GM19328 (cell line): ENCODE results near the gene HDGFL1.

Experiments used
- ATAC-seq: cut with Tn5 transposase; IDR thresholded peaks from one replicate; pipeline ENCODE4 v1.9.1; 2021; ENCODE audit warnings: mild to moderate bottlenecking, moderate library complexity; ENCODE audit not compliant: unreplicated experiment

The HDGFL1 gene

DNA sequence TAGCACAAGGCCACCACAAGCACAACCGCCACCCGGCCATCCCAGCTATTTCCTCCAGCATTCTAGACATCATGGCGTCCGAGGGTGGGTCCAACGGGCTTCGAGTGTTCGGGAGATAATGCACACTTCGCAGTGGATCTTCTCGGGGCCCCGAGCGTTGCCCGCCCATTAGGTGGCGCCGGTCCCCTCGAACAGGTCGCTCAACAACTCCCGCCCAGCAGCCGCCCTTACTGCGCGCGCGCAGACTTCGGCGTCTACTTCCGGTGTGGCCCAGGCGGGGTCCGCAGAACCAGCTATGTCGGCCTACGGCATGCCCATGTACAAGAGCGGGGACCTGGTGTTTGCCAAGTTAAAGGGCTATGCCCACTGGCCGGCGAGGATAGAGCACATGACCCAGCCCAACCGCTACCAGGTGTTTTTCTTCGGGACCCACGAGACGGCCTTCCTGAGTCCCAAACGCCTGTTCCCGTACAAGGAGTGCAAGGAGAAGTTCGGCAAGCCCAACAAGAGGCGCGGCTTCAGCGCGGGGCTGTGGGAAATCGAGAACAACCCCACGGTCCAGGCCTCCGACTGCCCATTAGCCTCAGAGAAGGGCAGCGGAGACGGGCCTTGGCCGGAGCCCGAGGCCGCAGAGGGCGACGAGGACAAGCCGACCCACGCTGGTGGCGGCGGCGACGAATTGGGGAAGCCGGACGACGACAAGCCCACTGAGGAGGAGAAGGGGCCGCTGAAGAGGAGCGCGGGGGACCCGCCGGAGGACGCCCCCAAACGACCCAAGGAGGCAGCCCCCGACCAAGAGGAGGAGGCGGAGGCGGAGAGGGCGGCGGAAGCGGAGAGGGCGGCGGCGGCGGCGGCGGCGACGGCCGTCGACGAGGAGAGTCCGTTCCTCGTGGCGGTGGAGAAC lies at the start of gene HDGFL1:
HDGFL1 (plus strand) TSS at position 286 of the 904 bp plus-strand sequence; CDS start at position 296, 10 bp downstream.
- ATAC-seq, result no peak

DNA sequence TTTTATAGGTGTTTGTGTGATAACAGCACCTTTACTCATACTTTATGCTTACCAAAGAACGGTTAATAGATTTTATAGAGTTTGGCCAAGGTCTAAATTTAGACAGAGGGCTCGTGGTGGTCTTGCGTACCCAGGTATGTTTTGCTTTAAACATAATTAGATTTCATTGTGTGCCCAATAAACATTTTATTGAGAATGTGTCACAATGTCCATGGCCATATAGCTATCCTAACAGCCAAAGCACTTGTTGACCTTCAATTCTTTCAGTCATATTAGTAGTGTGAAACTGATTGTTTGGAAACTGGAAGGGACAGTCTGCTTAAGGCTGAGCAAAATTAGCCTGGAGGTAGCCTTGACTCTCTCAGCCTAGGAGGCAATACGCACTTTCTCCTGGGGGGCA lies 48.3 kb upstream of the HDGFL1 start:
- ATAC-seq, result no peak

DNA sequence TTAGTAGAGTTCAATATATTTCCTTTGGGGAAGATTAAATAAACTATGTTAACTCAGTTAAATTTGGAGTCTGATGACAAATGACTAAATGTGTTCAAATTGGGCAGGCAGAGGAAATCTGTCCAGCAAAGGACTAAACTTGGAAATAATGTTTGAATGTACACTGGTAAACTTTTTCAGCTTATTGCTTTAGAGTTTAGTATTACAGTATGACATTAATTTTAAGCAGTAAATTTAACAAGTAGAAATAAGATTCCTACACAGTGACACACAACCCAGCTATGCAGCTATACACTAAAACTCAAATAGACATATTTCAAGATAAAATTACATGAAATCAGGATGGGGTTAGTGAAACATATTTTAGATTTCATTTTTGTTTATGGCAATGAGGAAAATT lies 42.6 kb upstream of the HDGFL1 start:
- no peak for ATAC-seq

DNA sequence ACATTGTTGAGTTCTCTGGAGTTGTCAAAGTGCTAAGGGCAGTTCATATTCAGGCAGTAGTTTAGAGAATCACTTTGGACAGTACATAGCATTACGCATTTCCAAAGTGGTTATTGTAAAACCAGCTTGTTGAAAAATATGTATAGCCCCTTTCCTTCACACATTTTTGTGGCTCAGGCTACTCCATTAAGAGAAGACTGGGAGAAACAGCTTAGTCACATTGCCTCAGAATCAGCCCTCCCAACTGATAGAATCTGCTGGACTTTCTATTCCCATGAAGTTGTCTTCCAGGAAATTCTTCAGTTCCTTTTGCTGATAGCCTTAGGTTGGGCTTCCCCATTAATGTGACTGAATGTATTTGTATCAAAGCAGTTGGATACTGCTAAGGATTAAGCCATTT lies 39.5 kb upstream of the HDGFL1 start:
- no peak for ATAC-seq

DNA sequence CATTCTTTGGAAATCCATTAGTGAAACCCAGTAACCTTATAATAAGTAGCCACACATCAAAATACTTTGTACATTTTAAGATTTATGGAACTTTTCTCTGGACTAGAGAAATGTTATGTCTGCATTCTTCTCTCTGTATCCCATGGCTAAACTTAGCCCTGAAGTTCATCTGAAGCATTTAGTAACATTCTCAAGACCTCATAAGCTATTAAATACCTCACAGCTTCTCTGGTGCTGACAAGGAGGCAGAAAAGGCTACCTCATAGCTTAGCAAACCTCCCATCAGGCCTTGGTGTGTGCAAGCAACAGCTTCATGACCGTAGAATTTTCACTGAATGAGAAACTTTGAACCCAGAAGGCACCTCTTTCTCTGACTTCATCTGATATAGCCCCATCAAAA lies 38.9 kb upstream of the HDGFL1 start:
- ATAC-seq, result no peak

DNA sequence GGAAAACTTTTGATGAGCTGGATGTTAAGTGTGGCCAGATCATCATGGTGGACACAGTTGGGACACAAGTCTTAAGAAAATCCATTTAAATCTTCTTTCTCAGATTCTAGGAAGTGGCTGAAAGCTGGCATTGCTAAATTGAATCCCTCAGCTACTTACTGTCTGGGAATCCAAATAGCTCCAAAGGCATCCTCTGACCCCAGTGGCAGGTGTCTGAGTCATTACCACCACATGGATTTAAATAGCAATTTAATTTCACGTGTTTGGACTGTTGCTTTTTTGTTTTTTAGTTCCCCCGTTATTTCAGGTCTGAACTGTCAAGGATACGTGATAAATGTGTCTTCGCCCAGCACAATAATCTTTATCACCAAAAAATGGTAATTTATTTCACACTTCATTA lies 33.2 kb upstream of the HDGFL1 start:
- ATAC-seq, result no peak

DNA sequence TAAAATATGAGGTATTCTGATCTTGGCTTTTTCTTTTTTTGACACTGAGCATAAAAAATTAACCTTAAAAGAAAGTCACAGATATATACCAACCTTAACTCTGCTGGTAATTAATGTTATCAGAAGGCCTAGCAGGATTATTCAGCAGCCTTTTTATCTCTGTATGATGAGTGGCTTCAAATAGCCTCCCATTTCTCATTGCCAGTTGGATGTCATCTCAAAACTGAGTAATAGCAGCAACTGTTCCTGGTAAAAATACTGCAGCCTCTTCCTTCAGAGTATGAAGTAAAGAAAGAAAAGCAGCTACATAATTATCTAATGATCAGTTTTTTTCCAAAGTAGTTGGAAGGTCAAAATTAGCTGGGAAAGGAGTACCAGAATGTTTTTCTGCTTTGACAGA lies 24.9 kb upstream of the HDGFL1 start:
- ATAC-seq, result no peak

DNA sequence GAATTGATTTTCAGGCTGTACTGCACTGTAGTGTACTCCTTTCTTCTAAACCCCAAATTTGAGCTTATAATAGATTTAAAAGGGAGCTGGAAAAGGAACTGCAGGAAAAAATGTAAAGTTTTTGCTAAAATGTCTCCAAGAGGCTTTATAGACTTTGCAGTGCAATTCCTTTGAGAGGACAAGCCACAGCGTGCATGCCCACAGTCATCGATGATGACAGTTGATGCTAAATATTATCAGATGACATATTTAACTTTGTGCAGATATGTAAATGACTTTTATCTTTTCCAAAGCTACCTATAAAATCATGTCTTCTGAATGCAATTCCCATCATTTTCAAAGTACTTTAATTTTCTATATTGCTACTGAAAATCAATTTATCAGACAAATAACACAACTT lies 24.3 kb upstream of the HDGFL1 start:
- no peak for ATAC-seq

DNA sequence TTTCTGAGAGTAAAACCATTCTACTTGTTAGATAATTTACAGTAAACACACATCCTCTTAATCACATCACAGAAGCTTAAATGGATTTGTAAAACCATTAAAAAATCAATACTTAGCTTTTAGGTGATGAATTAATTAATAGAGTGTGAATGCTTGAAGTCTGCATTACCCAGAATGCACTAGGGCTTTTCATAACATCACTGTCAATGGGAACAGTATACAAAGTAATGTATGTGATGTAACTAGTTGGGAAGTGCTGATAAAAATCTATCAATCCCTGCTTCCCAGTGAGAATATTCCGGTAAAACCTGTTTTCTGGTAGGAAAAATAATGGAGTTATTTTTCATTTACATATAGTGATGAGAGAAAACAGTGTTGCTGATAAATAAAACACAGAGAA lies 23.1 kb upstream of the HDGFL1 start:
- no peak for ATAC-seq

DNA sequence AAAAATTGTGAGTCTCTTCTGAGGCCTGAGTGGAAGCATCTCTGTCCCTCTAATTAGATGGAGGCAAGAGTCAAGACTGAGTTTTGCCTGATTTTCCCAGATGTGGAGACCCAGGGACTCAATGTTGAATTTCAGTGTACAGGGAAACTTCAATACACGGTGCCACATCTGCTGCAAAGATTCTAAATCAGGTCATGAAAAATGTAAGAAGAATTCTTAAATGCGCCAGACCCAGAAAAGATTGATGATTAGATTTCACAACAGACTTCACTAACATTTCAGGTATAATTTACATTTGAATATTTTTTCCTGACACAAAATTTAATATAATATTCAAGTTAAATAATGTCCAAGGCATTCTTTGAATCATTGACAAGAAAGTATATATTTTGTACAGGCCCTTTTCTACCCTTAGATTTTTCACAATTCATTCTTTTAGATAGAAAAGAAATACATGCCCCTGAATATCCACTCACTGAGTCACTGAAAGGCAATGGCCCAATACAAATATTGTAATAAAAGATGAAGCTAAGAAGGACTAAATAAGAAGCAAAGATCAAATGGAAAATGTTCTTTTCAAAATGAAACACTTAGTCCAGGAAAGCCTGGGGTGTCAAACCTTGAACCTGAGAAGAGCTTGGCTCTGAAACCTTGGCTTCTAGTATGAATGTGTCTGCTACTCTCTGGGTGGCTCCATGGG lies 18.2 kb upstream of the HDGFL1 start:
- ATAC-seq, result no peak

DNA sequence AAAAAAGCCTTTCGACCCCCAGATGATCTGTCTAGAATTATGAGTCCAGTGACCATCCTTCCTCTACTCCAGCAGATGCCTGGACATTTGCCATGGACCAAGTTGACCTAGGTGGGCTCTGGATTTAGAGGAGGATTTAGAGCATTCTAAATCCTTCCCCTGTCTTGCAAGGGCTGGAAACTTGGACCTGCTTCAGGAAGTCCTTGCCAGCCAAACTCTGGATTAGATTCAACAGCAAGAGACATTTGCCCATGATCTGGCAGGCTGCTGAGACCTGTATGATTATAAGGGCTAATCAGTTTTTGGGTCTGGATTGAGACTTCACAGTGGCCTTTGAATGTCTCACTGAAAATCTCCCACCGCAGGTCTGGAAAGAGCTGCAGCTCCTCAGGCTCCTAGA lies 13.1 kb upstream of the HDGFL1 start:
- no peak for ATAC-seq

DNA sequence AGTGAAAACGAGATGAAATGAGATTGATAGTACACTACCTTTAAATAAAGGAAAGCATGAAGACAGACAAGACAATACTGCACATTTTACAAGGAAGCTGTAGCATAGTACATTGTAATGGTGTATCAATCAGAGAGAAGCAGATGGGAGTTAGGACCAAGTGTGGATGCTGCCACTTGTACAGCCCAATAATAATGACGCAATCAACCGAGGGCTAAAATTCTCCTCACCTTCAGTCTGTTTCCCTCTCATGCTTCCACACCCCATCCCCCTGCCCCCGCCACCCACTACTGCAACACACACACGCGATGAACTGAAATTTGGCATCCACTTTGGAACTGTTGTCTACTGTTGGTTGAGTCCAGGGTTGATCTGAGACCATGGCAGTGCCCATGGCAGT lies 12.4 kb upstream of the HDGFL1 start:
- no peak for ATAC-seq

DNA sequence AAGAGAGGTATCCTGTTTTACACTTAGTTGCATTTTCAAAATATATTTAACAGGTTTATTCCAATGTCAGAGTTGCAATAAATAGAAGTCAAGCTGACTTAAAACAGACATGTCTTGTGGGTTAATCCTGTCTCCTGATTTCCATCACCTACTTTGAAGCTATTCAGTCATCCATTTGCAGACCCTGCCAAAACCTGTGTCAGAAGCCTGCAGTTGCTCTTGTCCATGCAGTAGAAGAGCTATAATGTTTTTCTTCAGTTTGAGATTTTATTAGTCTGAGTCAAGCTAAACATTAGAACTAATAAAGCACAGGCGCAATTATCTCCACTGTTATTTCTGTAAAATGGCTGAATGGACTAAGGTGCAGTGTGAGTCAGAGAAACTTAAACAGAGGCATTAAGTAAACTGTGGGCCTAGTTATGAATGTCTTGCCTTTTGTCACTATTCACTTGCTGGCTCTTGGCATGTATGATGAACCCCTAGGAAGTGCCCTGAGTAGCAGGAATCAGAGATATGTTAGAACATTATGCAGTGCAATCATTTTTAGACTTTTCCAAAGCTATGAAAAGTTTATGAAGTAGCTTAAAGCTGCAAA lies 11.0 kb upstream of the HDGFL1 start:
- no peak for ATAC-seq

DNA sequence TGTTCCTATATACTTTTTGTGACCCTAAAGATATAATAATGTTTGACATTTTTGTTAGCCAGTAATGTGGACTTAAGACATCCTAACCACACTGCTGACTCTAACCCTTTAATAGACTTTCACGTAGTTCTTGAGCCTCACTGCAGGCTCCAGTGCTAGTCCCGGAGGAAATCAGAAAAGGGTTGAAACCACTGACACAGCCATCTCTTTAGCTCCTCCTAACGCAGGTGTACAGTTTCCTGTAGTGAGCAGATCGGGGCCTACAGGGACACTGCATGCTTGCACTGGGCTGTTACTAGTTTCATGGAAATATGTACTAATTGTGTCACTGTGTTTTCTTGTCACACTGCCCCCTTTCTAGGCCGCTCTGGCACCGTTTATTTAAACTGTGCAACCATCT lies 512 bp upstream of the HDGFL1 start:
- no peak for ATAC-seq

DNA sequence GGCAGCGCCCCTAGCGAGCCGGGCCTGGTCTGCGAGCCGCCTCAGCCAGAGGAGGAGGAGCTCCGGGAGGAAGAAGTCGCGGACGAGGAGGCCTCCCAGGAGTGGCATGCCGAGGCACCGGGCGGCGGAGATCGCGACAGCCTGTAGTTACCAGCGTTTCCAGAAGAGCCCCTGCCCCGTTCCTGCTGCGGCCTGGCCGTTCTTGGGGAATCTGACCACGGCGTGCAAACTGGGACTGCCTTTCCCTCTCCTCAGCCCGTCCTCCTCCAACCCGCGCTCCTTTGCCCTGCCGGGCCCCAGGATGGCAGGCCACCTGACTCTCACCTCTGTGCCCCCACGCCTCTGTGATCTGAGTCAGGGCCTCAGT lies 802 bp downstream of the HDGFL1 start:
- no peak for ATAC-seq

DNA sequence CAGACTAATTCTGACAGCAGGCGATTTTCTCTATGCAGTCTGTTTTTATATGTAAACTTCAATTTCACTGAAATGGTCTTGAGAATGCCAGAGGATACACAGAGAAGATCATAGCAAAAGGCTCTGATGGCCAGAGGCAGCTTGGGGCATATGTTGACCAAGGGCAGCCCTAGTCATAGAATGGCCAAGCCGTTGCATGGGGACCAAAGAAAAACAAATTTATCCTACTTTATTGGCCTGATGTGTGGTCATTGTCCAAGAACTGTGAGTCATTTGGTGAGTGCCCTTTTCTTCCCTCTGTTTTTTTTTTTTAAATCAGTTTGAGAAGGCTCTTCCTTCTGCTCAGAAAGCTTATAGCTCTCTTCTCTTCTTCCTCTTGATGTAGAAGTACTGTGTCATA lies 5.8 kb downstream of the HDGFL1 start:
- no peak for ATAC-seq

DNA sequence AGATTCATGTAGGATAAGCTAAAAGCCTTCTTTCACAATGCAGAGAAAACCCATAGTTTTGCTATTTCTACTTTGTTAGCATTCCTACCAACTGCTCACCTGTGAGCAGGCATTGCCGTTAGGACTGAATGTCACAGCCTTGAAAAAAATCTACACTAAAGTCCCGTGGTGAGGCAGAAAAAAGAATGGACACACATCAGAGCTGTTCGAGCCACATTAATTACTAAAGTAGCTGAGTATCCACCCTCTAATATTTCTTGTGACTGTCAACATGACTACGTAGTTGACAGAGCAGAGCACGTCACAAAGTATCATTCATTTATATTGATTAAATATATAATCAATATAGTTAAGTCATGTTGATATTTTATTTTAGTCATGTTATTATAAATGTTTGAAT lies 10.1 kb downstream of the HDGFL1 start:
- no peak for ATAC-seq

DNA sequence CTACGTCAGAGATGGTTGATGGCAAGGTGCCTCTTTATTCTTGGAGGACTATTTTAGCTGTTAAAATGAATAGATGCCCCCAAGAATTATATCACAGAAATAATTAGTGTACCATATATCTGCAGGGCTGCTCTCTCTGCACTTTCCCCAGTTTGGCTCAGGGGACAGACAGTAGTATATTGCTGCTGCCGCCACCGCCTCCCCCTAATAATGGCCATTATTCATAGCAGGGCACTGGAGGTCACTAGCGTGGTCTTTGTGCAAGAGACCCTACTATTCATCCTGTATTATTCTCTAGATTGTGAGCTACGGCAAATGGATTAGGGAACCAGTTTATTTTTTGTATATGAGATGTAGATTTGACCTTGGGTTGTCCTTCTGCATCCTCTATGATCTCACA lies 11.0 kb downstream of the HDGFL1 start:
- no peak for ATAC-seq

DNA sequence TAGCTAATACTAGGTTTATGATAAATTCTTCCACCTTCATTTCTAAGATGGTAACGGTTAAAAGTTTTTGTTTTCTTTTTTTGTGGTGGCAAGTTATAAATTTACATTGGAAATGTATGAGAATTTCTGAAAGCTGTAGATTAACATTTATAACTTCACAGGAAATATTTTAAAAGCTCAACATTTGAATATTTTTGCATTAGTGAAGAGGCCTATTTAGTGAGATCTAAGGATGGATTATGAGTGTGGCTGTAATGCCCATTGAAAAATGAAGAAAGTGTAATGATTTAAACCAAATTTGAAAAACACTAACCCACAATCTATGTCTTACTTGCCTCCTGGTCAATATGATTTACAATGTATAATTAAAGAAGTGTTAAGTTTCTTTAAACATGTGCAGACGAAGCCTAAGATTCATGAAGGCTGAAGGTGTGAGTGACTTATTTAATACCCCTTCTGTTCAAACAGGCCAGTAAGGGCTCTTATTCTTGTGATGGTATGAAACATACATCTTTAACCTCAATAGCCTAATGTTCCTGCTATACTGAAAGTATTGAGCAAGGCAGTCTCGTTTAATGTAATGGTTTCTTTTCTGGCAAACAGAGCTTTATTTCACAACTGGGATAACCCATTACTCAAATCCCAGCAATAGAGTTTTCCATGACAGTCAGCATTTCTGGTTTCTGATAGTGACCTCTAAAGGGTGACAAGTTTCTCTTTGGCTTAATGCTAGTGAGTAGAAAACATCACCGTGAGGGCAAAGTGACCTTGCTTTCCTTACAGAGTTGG lies 13.2 kb downstream of the HDGFL1 start:
- no peak for ATAC-seq

DNA sequence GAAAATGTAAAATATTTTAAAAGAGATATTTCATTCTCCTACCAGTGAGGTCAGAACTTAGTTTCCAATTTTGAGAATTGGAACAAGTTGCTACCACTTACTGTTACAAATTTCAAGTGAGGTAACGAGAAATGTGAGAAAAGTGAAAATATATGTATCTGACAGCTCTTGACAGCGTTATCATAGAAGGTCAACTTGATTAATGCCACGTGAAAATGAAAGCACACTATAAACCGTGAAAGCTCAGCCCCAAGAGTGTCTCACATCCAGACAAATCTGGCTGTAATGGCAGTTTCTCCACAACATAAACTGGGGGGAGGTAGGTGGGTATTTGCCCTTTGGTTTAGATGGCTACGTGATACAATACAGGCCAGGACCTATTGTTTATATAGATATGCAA lies 13.9 kb downstream of the HDGFL1 start:
- ATAC-seq, result no peak

DNA sequence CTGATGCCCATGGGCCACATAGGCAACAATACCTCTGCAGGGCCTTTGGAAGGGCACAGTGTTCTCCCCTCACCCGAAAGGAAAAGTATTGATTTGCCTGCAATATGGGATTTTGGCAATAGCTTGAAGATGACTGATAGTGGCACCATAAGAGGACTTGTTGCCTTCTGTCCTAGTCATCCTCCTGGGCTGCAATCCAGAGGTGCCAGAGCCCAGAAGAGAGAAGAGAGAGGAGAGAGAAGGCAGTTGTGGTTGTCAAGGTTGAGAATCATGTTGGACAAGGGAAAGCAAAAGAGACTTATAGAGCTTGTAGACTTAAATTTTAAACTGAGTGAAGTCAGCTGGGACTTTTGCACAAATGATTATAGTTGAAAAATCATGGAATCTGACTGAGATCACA lies 14.6 kb downstream of the HDGFL1 start:
- ATAC-seq, result no peak
